Measurements from ENCODE around the gene ZNF557.
"Not testable (repeated sequence)": the region's sequence is repeated elsewhere in the genome, so short reads cannot be mapped to it uniquely, and the experiment has no call there.

Gene ZNF557

DNA sequence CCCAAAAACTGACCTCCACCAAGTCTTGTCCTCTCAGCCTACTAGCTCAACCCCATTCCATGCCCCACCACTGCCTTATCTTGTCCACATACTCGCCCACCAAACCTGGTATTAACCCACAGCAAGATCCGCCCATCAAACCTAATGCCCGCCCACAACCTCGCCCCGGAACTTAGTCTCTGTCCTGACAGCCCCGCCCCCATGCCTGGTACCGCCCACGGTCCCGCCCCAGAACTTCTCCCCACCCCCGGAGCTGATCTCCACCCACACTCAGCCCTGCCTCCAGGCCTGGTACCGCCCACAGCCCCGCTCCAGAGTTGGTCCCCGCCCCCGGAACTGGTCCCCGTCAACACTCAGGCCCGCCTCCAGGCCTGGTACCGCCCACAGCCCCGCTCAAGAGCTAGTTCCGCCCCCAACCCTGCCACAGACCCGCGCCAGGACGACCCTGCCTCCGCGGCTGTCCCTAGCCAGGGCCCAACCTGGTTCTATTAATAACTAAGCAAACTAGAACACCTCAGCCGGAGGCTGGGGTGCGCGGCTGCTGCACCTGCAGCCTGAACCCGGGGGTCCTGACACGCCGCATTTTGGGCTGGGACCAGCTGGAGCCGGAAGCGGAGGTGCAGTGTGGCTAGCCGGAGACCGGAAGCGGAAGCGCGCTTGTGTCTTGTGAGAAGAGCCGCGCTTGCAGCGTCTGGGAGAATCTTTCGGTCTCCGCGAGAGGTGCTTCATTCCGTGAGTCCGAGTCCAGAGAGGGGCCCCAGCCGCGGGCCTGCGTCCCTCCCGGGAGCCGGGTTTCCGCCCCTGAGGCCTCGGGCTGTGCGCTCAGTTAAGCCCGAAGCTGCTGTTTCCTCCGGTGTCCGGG lies at the start of gene ZNF557:
Gene ZNF557, plus strand, starts transcription at position 662 of the 862 bp plus-strand sequence. CDS start 5,372 bp downstream, outside the sequence.
- peak; percentile 97 for DNase-seq (ENCODE audit: low spot score)

DNA sequence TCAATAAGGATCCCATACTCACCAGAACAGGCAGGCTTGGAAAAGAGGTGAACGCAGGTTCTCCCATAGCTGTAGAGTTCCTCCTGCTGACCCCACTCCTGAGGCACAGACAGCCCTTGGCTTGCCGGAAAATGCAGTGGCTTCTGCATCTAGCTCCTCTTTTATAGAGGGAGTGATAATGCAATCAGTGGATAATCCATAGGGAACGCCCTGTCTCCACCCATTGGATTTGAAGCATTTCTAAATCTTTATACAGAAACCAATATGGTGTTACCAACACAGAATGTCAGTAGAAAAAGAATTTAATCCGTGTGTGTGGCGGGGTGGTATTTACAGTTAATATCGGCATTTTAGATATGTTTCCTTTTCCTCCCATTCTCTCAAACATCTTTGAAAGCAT lies 48.2 kb upstream of the ZNF557 start, which contains the start of gene MBD3L2B:
Gene MBD3L2B, minus strand, starts transcription at position 101 of the 400 bp plus-strand sequence. Its CDS starts 34 bp downstream, at position 67.
- DNase-seq (ENCODE audit: low spot score), result not testable (repeated sequence)

DNA sequence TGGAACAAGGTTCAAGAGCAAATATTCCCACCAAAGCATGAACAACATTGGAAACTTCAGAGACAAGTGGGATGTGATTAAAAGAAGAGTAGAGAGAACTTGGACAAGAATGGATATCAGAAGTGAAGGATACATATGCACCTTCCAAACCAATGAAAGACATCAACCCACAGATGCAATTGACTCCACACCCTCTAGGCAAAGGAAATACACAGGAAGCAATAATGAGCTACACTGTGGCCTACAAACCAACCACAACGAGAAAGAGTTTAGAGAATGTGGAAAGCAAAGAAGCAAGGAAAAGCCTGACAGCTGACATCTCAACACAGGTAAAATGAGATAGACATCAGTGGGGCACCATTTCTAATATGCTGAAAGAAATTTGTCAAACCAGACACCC lies 40.7 kb upstream of the ZNF557 start:
- not testable (repeated sequence) for DNase-seq (ENCODE audit: low spot score)

DNA sequence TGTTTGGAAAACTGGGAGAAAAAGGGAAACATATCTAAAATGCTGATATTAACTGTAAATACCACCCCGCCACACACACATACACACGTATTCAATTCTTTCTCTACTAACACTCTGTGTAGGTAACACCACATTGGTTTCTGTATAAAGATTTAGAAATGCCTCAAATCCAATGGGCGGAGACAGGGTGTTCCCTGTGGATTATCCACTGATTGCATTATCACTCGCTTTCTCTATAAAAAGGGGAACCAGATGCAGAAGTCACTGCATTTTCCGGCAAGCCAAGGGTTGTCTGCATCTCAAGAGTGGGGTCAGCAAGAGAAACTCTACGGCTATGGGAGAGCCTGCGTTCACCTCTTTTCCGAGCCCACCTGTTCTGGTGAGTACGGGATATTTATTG lies 39.2 kb upstream of the ZNF557 start, which contains the start of gene MBD3L5:
Gene MBD3L5, plus strand, starts transcription at position 301 of the 400 bp plus-strand sequence. Its CDS starts 34 bp downstream, at position 335.
- not testable (repeated sequence) for DNase-seq (ENCODE audit: low spot score)

DNA sequence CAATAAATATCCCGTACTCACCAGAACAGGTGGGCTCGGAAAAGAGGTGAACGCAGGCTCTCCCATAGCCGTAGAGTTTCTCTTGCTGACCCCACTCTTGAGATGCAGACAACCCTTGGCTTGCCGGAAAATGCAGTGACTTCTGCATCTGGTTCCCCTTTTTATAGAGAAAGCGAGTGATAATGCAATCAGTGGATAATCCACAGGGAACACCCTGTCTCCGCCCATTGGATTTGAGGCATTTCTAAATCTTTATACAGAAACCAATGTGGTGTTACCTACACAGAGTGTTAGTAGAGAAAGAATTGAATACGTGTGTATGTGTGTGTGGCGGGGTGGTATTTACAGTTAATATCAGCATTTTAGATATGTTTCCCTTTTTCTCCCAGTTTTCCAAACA lies 29.4 kb upstream of the ZNF557 start, which contains the start of gene MBD3L4:
Gene MBD3L4, minus strand, starts transcription at position 101 of the 400 bp plus-strand sequence. Its CDS starts 35 bp downstream, at position 66.
- not testable (repeated sequence) for DNase-seq (ENCODE audit: low spot score)

DNA sequence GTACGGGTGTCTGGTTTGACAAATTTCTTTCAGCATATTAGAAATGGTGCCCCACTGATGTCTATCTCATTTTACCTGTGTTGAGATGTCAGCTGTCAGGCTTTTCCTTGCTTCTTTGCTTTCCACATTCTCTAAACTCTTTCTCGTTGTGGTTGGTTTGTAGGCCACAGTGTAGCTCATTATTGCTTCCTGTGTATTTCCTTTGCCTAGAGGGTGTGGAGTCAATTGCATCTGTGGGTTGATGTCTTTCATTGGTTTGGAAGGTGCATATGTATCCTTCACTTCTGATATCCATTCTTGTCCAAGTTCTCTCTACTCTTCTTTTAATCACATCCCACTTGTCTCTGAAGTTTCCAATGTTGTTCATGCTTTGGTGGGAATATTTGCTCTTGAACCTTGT lies 27.9 kb upstream of the ZNF557 start:
- DNase-seq (ENCODE audit: low spot score), result not testable (repeated sequence)

DNA sequence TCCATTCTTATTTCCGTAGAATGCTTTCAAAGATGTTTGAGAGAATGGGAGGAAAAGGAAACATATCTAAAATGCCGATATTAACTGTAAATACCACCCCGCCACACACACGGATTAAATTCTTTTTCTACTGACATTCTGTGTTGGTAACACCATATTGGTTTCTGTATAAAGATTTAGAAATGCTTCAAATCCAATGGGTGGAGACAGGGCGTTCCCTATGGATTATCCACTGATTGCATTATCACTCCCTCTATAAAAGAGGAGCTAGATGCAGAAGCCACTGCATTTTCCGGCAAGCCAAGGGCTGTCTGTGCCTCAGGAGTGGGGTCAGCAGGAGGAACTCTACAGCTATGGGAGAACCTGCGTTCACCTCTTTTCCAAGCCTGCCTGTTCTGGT lies 20.5 kb upstream of the ZNF557 start, which contains the start of gene MBD3L2:
Gene MBD3L2, plus strand, starts transcription at position 301 of the 400 bp plus-strand sequence. Its CDS starts 53 bp downstream, at position 354.
- DNase-seq (ENCODE audit: low spot score), result not testable (repeated sequence)

DNA sequence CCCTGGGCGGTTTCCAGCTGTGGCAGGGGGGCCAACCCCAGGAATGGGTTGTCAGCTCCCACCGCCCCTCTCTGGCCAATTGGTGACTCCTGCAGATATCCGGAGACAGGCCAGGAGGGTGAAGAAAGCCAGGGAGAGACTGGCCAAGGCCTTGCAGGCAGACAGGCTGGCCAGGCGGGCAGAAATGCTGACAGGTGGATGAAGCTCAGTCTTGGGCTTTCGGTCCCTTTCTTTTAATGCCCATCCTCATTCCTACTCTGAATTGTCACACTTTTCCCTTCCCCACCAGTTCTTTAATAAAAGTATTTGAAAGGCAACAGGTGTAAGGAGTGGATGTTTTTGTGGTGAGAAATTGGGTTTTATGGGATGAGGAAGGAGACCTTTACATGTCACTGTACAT lies 18.1 kb upstream of the ZNF557 start:
- not testable (repeated sequence) for DNase-seq (ENCODE audit: low spot score)

DNA sequence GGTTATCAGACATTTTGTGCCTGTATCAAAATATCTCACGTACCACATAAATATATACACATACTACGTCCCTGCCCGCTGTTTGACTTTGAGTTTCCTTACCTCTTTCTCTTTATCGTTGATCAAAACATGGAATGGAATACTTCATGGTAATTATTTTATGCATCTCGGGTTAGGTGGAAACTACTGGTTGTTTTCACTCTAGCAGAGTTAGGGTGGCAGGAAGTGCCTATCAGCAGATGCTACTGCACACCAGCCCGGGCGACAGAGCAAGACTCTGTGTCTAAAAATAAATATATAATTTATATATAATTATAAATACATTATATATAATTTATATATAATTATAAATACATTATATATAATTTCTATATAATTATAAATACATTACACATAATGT lies 16.6 kb upstream of the ZNF557 start:
- not testable (repeated sequence) for DNase-seq (ENCODE audit: low spot score)

DNA sequence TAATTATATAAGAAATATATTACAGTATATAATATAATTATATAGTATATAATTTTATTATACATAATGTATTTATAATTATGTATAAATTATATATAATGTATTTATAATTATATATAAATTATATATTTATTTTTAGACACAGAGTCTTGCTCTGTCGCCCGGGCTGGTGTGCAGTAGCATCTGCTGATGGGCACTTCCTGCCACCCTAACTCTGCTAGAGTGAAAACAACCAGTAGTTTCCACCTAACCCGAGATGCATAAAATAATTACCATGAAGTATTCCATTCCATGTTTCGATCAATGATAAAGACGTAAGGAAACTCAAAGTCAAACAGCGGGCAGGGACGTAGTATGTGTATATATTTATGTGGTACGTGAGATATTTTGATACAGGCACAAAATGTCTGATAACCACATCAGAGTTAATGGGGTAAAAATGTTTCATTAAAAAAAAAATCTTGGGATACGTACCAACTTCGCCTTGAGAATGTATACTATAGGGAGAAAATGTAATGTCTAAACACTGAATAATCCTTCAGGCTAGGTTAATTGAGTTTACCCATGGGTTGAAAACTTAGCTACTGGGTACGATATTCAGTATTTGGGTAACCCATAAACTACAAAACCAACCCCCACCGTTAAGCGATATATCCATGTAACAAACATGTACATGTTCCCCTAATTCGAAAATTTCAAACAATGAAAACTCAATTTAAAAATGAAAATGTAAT lies 14.7 kb upstream of the ZNF557 start:
- DNase-seq (ENCODE audit: low spot score), result not testable (repeated sequence)

DNA sequence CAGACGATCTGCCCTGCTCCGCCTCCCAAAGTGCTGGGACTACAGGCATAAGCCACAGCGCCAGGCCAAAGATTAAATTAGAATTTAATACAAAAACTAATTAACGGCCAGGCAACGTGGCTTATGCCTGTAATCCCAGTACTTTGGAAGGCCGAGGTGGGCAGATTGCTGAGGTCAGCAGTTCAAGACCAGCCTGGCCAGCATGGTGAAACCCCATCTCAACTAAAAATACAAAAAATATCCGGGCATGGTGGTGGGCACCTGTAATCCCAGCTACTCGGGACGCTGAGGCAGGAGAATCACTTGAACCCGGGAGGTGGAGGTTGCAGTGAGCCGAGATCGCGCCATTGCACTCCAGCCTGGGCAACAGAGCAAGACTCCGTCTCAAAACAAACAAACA lies 13.8 kb upstream of the ZNF557 start:
- DNase-seq (ENCODE audit: low spot score), result not testable (repeated sequence)

DNA sequence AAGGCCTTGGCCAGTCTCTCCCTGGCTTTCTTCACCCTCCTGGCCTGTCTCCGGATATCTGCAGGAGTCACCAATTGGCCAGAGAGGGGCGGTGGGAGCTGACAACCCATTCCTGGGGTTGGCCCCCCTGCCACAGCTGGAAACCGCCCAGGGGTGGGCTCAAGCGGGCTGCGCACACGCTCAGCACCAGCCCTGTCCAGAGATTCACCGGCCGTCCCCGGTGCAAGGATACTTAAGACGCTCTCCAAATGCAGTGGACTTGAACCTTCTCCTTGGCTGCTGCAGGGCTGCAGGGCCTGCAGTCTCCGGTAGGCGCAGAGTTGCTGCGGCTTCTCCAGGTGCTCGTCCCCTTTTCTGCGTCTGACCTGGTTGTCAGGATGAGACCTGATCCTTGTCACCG lies 13.1 kb upstream of the ZNF557 start:
- DNase-seq (ENCODE audit: low spot score), result not testable (repeated sequence)

DNA sequence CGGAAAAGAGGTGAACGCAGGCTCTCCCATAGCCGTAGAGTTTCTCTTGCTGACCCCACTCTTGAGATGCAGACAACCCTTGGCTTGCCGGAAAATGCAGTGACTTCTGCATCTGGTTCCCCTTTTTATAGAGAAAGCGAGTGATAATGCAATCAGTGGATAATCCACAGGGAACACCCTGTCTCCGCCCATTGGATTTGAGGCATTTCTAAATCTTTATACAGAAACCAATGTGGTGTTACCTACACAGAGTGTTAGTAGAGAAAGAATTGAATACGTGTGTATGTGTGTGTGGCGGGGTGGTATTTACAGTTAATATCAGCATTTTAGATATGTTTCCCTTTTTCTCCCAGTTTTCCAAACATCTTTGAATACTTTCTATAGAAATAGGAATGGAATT lies 10.9 kb upstream of the ZNF557 start, which contains the start of gene MBD3L3:
Gene MBD3L3, minus strand, starts transcription at position 101 of the 400 bp plus-strand sequence. Its CDS starts 71 bp downstream, at position 30.
- not testable (repeated sequence) for DNase-seq (ENCODE audit: low spot score)

DNA sequence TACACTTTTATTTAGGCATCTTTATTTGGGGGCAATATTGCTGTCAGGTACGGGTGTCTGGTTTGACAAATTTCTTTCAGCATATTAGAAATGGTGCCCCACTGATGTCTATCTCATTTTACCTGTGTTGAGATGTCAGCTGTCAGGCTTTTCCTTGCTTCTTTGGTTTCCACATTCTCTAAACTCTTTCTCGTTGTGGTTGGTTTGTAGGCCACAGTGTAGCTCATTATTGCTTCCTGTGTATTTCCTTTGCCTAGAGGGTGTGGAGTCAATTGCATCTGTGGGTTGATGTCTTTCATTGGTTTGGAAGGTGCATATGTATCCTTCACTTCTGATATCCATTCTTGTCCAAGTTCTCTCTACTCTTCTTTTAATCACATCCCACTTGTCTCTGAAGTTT lies 9.5 kb upstream of the ZNF557 start:
- DNase-seq (ENCODE audit: low spot score), result not testable (repeated sequence)

DNA sequence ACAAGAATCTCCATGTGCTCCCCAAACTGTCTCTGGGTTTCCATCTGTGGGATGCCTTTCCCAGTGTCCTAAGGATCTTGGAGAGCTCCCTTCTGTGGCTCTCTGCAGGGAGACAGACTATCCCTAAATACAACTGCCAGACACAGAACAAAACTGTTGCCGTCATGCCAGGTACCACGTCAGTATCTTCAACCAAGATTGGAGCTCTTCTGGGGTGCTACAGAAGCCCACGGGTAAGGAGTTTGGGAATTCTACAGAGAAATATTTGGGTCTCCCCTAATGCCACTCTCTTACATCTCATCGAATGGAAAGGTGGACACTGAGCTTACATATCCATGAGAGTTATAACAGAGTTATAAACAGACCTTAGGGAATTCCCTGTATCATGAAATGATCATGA lies 6.2 kb upstream of the ZNF557 start:
- no peak for DNase-seq (ENCODE audit: low spot score)

DNA sequence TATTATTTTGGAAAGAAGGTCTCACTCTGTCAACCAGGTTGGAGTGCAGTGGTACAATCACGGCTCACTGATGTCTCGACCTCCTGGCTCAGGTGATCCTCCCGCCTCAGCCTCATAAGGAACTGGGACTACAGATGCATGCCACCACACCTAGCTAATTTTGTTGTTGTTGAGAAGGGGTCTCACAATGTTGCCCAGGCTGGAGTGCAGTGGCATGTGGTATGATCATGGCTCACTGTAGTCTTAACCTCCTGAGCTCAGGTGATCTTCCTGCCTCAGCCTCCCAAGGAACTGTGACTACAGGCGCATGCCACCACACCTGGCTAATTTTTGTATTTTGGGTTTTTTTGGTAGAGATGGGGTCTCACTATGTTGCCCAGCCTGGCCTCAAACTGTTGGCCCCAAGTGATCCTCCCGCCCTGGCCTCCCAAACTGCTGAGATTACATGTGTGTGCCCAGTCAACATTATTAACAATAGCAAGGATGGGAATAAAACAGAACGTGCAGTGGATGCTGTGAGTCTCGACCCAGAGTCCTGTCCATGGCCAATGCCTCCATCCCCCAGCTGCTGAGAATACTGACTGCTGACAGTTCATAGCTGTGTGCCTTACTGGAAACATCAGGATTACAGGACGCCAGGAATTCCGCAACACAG lies 5.6 kb upstream of the ZNF557 start:
- DNase-seq (ENCODE audit: low spot score), result no peak

DNA sequence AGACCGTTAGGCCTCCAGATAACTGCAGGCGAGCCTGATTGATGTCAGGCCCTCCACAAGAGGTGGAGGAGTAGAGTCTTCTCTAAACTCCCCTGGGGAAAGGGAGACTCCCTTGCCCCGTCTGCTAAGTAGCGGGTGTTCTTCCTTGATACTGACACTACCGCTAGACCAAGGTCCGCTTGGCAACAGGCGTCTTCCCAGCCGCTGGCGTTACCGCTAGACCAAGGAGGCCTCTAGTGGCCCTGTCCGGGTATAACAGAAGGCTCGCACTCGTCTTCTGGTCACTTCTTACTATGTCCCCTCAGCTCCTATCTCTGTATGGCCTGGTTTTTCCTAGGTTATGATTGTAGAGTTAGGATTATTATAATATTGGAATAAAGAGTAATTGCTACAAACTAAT lies 2.4 kb upstream of the ZNF557 start:
- not testable (repeated sequence) for DNase-seq (ENCODE audit: low spot score)

DNA sequence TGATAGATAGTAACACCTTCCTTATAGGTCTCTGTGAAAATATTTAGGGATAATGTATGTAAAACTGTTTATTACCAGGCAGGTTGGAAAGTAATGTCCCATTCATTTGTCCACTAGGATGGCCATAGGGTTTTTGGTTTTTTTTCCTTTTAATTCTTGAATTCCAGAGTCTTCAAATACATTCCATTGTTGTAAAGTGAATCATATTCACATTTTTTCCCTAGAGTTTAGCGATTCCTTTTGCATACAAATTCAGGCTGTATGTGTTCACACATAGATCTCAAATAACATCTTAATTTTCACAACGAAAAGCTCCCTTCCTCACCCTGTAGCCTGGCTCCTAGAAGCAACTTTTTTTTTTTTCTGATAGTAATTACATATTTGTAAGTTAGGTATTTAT lies 1.8 kb upstream of the ZNF557 start:
- no peak for DNase-seq (ENCODE audit: low spot score)

DNA sequence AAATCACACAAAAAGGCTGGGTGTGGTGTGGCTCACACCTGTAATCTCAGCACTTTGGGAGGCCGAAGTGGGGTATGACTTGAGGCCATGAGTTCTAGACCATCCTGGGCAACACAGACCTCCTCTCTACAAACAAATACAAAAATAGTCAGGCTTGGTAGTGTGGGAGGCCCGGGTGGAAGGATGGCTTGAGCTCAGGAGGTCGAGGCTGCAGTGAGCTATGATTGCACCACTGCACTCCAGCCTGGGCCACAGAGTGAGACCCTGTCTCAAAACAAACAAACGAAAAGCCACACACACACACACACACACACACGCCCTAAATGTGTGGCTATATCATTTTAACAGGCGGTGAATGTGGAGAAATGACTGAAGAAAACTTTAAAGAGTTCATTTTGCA lies 904 bp upstream of the ZNF557 start:
- no peak for DNase-seq (ENCODE audit: low spot score)

DNA sequence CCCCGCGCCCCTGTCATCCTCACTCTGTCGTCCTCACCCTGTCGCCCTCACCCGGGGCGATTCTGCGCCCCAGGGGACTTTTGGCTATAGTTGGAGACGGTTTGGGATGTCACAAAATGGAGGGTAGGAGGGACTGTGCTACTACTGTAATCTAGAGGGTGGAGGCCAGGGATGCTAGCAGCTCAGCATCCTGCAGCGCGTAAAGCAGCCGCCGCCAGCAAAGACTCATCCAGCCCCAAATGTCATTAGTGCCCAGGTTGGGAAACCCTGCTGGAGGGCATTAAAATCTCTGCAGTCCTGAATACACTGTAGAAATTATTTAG lies 362 bp downstream of the ZNF557 start:
- DNase-seq (ENCODE audit: low spot score), result no peak

DNA sequence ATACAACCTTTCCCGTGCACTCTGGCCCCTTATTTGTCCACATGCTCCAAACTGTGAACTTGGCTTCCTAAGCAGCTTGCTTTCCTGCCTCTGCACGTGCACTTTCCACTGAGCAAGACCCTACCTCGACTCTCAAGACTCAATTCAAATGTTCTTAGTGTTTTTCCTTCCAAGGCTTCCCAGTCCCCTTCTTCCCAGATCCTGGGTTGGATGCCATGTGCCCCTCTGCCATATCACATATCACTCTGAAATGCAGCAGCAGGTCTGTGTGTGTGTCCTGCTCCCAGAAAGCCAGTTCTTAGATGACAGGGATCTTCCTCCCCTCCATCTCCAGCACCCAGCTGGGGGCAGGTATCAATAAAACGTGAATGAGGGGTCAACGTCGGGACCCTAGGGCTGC lies 3.0 kb downstream of the ZNF557 start:
- DNase-seq (ENCODE audit: low spot score), result no peak

DNA sequence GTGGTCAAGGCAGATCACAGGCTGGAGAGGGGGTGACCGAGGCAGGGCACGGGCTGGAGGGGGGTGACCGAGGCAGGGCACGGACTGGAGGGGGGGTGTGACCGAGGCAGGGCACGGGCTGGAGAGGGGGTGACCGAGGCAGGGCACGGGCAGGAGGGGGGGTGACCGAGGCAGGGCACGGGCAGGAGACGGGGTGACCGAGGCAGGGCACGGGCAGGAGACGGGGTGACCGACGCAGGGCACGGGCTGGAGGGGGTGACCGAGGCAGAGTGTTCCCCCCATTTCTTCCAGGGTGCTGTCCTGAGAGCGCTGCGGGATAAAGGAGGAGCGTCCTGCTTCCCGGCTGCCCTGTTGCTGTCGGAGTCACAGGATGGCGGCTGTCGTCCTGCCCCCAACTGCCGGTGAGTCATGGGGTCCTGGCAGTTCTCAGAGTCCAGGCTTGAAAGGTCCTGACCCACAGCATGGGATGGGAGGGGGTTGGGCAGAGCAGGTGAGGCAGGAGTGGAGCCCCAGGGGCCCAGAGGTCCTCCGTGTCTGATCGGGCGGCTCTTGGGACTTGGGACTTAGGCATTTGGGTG lies 5.3 kb downstream of the ZNF557 start:
- no peak for DNase-seq (ENCODE audit: low spot score)
